ENCODE results near the gene METTL9. TPM values are rescaled to one million over a fixed set of nuclear protein-coding genes. Genes with fewer than 3 reads are reported as not detected.

The METTL9 gene
- total RNA-seq, 1 donor from 2014 or later, result 108 TPM

- H3K36me3 Mint-ChIP-seq (ENCODE audit: unreplicated experiment), result no peaks in the 10 kb centered on the region
- H3K27me3 Mint-ChIP-seq (ENCODE audit: unreplicated experiment), result no peaks in the 10 kb centered on the region
- no peak for TF ChIP-seq CTCF (IDR thresholded peaks at IDR 0.05; ENCODE audit: partially characterized antibody, unreplicated experiment)
- no peak for DNase-seq
- H3K27ac Mint-ChIP-seq (ENCODE audit: unreplicated experiment), result no peak overlapping the region
- no peaks in the 10 kb centered on the region for H3K9me3 Mint-ChIP-seq (ENCODE audit: unreplicated experiment)
- no peak overlapping the region for H3K4me3 Mint-ChIP-seq (ENCODE audit: unreplicated experiment)
- H3K4me1 Mint-ChIP-seq (ENCODE audit: low read depth, unreplicated experiment), result no peaks in the 10 kb centered on the region
These were observed 9.8 kb upstream of the METTL9 start for GRCh38 chr16:21589551-21589950.

- H3K4me1 Mint-ChIP-seq (ENCODE audit: low read depth, unreplicated experiment), result no peaks in the 10 kb centered on the region
- H3K36me3 Mint-ChIP-seq (ENCODE audit: unreplicated experiment), result no peaks in the 10 kb centered on the region
- H3K27me3 Mint-ChIP-seq (ENCODE audit: unreplicated experiment), result no peaks in the 10 kb centered on the region
- no peaks in the 10 kb centered on the region for H3K9me3 Mint-ChIP-seq (ENCODE audit: unreplicated experiment)
- H3K4me3 Mint-ChIP-seq (ENCODE audit: unreplicated experiment), result no peak overlapping the region
- DNase-seq, result no peak
- H3K27ac Mint-ChIP-seq (ENCODE audit: unreplicated experiment), result no peak overlapping the region
- TF ChIP-seq CTCF (IDR thresholded peaks at IDR 0.05; ENCODE audit: partially characterized antibody, unreplicated experiment), result no peak
These were observed 9.1 kb upstream of the METTL9 start for GRCh38 chr16:21590287-21590686.

DNA sequence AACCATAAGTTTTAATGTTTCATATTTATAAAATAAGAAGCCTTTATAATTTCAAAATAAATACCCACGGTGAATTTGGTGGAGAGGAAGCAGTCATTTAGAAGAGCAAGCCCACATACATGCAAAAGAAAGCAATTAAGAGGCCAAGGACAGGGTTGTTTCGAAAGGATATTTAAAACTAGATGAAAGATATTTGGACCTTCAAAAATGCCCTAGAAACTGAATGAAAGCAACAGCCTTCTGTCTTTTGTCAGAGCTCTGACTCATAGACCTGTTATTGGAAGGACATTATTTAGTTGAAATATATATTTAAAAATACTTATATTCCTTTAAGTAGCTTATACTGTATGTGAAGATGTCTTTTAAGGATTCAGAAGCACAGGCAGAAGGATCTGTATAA, 8.6 kb upstream of the METTL9 start:
- H3K9me3 Mint-ChIP-seq (ENCODE audit: unreplicated experiment), result no peaks in the 10 kb centered on the region

DNA sequence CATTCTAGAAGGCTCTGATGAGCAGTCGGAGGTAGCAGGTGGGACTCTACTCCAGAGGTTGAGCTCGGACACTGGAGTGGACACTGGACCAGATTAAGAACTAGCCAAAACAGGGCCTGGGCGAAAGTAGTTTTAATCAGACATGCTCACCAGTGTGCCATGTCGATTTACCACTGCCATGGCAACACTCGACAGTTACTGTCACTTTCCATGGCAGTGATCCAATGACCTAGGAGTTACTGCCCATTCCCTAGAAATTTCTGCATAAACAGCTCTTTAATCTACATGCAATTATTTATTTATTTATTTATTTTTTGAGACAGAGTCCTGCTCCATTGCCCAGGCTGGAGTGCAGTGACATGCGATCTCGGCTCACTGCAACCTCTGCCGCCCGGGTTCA, 7.2 kb upstream of the METTL9 start:
- H3K9me3 Mint-ChIP-seq (ENCODE audit: unreplicated experiment), result no peaks in the 10 kb centered on the region
- H3K27me3 Mint-ChIP-seq (ENCODE audit: unreplicated experiment), result no peaks in the 10 kb centered on the region
- no peak overlapping the region for H3K27ac Mint-ChIP-seq (ENCODE audit: unreplicated experiment)
- no peak for DNase-seq
- TF ChIP-seq CTCF (IDR thresholded peaks at IDR 0.05; ENCODE audit: partially characterized antibody, unreplicated experiment), result no peak
- no peaks in the 10 kb centered on the region for H3K36me3 Mint-ChIP-seq (ENCODE audit: unreplicated experiment)
- no peaks in the 10 kb centered on the region for H3K4me1 Mint-ChIP-seq (ENCODE audit: low read depth, unreplicated experiment)
- H3K4me3 Mint-ChIP-seq (ENCODE audit: unreplicated experiment), result no peak overlapping the region

More for the DNA sequence above, 8.6 kb upstream of the METTL9 start:
- Mint-ChIP-seq H3K27me3 (ENCODE audit: unreplicated experiment) (no peaks in the 10 kb centered on the region), H3K4me1 (ENCODE audit: low read depth, unreplicated experiment) (no peaks in the 10 kb centered on the region), H3K36me3 (ENCODE audit: unreplicated experiment) (no peaks in the 10 kb centered on the region), H3K4me3 (ENCODE audit: unreplicated experiment) (no peak overlapping the region), H3K27ac (ENCODE audit: unreplicated experiment) (no peak overlapping the region)
- no peak for DNase-seq
- no peak for TF ChIP-seq CTCF (IDR thresholded peaks at IDR 0.05; ENCODE audit: partially characterized antibody, unreplicated experiment)

DNA sequence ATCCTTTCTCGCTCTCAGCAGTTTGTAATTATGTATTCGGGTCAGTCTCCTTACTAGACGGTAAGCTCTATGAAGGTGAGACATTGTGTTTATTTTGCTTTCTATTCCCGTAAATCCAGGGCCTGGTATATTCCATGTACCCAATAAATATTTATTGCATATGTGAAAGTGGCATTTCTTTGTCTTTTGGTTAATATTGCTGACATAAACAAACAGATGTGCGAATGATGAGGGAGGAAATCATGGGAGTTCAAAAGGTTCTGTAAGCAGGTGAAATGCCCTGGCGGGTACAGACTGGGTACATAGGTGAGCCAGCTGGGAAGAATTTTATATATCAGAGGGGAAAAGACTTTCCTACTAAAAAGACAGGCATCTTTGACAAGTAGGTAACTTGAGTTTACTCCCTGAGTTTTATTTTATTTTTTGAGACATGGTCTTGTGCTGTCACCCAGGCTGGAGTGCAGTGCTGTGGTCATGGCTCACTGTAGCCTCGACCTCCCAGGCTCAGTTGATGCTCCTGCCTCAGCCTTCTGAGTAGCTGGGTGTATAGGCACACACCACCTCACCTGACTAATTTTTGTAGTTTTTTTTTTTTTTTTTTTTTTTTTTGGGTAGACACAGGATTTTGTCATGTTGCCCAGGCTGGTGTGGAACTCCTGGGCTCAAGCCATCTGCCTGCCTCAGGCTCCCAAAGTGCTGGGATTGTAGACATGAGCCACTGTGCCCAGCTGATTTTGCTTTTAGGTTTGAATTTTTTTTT, 5.7 kb upstream of the METTL9 start:
- H3K27ac Mint-ChIP-seq (ENCODE audit: unreplicated experiment), result no peak overlapping the region
- H3K36me3 Mint-ChIP-seq (ENCODE audit: unreplicated experiment), result no peaks in the 10 kb centered on the region
- H3K4me3 Mint-ChIP-seq (ENCODE audit: unreplicated experiment), result no peak overlapping the region
- no peak for DNase-seq
- no peaks in the 10 kb centered on the region for H3K4me1 Mint-ChIP-seq (ENCODE audit: low read depth, unreplicated experiment)
- no peaks in the 10 kb centered on the region for H3K9me3 Mint-ChIP-seq (ENCODE audit: unreplicated experiment)
- peaks cover 2% of the 10 kb centered on the region for H3K27me3 Mint-ChIP-seq (ENCODE audit: unreplicated experiment)
- no peak for TF ChIP-seq CTCF (IDR thresholded peaks at IDR 0.05; ENCODE audit: partially characterized antibody, unreplicated experiment)
